ENCODE data around the gene AVPR1A. TPM values are rescaled to one million over a fixed set of nuclear protein-coding genes. Genes with fewer than 3 reads are reported as not detected.

The AVPR1A gene
- polyA plus RNA-seq (2013, experiment 1 of 2), result not detected
- not detected for polyA plus RNA-seq (2013, experiment 2 of 2)

DNA sequence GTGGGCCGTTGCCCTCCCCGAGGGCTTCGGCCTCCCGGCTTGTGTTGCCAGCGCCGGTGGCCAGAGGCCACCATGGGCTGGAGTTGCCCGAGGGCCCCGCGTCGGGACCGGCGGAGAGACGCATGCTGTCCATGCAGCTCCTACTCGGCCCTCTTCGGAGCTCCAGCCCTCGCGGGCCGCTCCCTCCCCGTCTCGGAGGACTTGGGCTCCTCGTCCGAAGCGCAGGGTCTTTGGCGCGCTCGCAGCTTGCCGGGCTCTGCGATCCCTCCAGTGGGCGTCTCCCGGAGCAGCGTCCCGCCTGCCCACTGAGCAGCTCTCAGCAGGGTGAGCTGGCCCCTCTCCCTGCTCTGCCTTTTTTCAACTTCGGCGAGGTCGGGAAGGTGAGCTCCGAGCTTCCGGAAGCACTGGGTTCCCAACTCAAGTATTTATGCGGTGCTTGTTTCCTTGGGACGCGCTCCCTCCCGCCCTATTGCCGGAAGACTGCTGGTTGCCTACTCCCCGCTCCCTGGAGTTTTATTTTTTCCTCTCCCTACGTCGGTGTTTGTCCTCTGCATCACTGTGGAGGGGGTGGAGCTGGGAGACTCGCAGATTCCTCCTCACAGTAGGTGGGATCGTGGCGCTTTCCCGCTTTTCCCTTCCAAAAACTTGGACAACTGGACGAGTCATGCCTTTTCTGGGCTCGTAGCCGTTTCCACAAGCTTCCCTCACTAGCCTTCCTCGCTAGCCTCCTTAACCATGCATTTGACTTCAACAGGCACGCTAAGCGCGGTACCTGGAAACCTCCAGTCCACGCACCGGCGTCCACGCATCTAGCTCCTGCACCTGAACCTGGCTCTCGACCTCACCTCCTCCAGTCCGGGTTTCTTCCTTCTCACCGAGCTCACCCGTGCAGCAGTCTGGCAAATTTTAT lies at the start of gene AVPR1A:
AVPR1A (minus strand) TSS at position 489 of the 910 bp plus-strand sequence; CDS start at position 124, 365 bp downstream.
- H3K27me3 ChIP-seq (ENCODE audit: control insufficient read depth in 1 of 2, insufficient read depth in 1 of 2, low read length in 2 of 2), result peaks cover 27 to 78% of the 10 kb centered on the region in 2 experiments
- H3K4ac ChIP-seq (ENCODE audit: low read depth in 1 of 2, low read length in 2 of 2), result no peak within 1 kb of the TSS
- no peak within 1 kb of the TSS for H3K9ac ChIP-seq (ENCODE audit: low read length)
- no peak within 1 kb of the TSS for H4K8ac ChIP-seq (ENCODE audit: low read length)
- no peaks in the 10 kb centered on the region for H3K79me1 ChIP-seq (replicated peaks; ENCODE audit: low read length, poor library complexity, severe bottlenecking)
- H3K23ac ChIP-seq (ENCODE audit: low read length in 2 of 2), result no peak within 1 kb of the TSS
- no peak within 1 kb of the TSS for H2BK5ac ChIP-seq (ENCODE audit: low read depth, low read length, poor library complexity, severe bottlenecking)
- H2BK12ac ChIP-seq (ENCODE audit: low read length in 2 of 2), result no peak within 1 kb of the TSS
- H3K27ac ChIP-seq (ENCODE audit: low read length, poor library complexity, severe bottlenecking), result no peak within 1 kb of the TSS
- H3K4me2 ChIP-seq (ENCODE audit: low read length, poor library complexity, severe bottlenecking), result peak within 1 kb of the TSS; percentile 90
- 2% methylated on average over 61 of the region's 64 CpGs for WGBS
- H3K36me3 ChIP-seq (ENCODE audit: control insufficient read depth in 1 of 2, insufficient read depth in 2 of 2, low read depth in 1 of 2, low read length in 2 of 2), result peaks cover 0 to 7% of the 10 kb centered on the region in 2 experiments
- H2BK15ac ChIP-seq (ENCODE audit: low read depth, poor library complexity, severe bottlenecking), result no peak within 1 kb of the TSS
- H4K91ac ChIP-seq (ENCODE audit: low read length), result no peak within 1 kb of the TSS
- H2AK5ac ChIP-seq (ENCODE audit: low read length, severe bottlenecking), result no peak within 1 kb of the TSS
- H3K4me3 ChIP-seq (ENCODE audit: insufficient read depth in 1 of 2, low read depth in 1 of 2, low read length in 2 of 2), result peak within 1 kb of the TSS; percentile 55 to 75
- H2BK120ac ChIP-seq (ENCODE audit: low read depth, low read length), result no peak within 1 kb of the TSS
- no peak within 1 kb of the TSS for H2AFZ ChIP-seq (ENCODE audit: low read depth, low read length)
- H3K14ac ChIP-seq (ENCODE audit: low read length in 2 of 2), result no peak within 1 kb of the TSS
- H3K18ac ChIP-seq (ENCODE audit: low read depth in 1 of 2, low read length in 2 of 2), result no peak within 1 kb of the TSS
- H3K9me3 ChIP-seq (ENCODE audit: control insufficient read depth, low read length), result no peaks in the 10 kb centered on the region
- peaks cover 22% of the 10 kb centered on the region for H3K4me1 ChIP-seq (ENCODE audit: control insufficient read depth, insufficient read depth, low read depth, low read length)
- DNase-seq, result peak; percentile 5

DNA sequence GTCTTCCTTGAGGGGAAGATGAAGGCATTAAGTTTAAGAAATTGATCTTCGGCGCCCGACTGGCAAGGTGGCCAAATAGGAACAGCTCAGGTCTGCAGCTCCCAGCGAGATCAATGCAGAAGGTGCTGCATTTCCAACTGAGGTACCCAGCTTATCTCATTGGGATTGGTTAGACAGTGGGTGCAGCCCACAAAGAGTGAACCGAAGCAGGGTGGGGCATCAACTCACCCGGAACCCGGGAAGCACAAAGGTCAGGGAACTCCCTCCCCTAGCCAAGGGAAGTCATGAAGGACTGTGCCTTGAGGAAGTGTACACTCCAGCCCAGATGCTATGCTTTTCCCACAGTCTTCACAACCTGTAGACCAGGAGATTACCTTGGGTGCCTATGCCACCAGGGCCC lies 45.2 kb upstream of the AVPR1A start:
- Histone ChIP-seq H3K4me1 (ENCODE audit: control insufficient read depth, insufficient read depth, low read depth, low read length) (no peaks in the 10 kb centered on the region), H2BK120ac (ENCODE audit: low read depth, low read length) (no peak overlapping the region), H2AK5ac (ENCODE audit: low read length, severe bottlenecking) (no peak overlapping the region), H2AFZ (ENCODE audit: low read depth, low read length) (no peak overlapping the region), H4K8ac (ENCODE audit: low read length) (no peak overlapping the region), H3K9ac (ENCODE audit: low read length) (no peak overlapping the region), H3K27me3 (ENCODE audit: control insufficient read depth in 1 of 2, insufficient read depth in 1 of 2, low read length in 2 of 2) (no peaks in the 10 kb centered on the region), H3K23ac (ENCODE audit: low read length in 2 of 2) (no peak overlapping the region), H3K4ac (ENCODE audit: low read depth in 1 of 2, low read length in 2 of 2) (no peak overlapping the region), H2BK15ac (ENCODE audit: low read depth, poor library complexity, severe bottlenecking) (no peak overlapping the region), H3K9me3 (ENCODE audit: control insufficient read depth, low read length) (no peaks in the 10 kb centered on the region), H3K4me2 (ENCODE audit: low read length, poor library complexity, severe bottlenecking) (no peak overlapping the region), H3K18ac (ENCODE audit: low read depth in 1 of 2, low read length in 2 of 2) (no peak overlapping the region), H2BK5ac (ENCODE audit: low read depth, low read length, poor library complexity, severe bottlenecking) (no peak overlapping the region), H3K14ac (ENCODE audit: low read length in 2 of 2) (no peak overlapping the region), H2BK12ac (ENCODE audit: low read length in 2 of 2) (no peak overlapping the region), H3K36me3 (ENCODE audit: control insufficient read depth in 1 of 2, insufficient read depth in 2 of 2, low read depth in 1 of 2, low read length in 2 of 2) (no peaks in the 10 kb centered on the region), H3K79me1 (replicated peaks; ENCODE audit: low read length, poor library complexity, severe bottlenecking) (no peaks in the 10 kb centered on the region), H3K4me3 (ENCODE audit: insufficient read depth in 1 of 2, low read depth in 1 of 2, low read length in 2 of 2) (no peak overlapping the region), H4K91ac (ENCODE audit: low read length) (no peak overlapping the region), H3K27ac (ENCODE audit: low read length, poor library complexity, severe bottlenecking) (no peak overlapping the region)
- no peak for DNase-seq
- WGBS, result 91% methylated on average over 7 of the region's 7 CpGs

DNA sequence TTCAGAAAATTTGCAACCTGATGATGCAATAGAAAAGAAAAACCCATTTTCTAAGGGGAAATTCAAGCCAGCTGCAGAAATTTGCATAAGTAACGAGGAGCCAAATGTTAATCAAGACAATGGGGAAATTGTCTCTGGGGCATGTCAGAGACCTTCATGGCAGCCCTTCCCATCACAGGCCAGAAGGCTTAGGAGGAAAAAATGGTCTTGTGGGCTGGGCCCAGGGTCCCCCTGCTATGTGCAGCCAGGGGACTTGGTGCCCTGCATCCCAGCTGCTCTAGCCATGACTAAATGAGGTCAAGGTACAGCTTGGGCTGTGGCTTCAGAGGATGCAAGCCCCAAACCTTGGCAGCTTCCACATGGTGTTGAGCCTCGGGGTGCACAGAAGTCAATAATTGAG lies 28.2 kb upstream of the AVPR1A start:
- no peaks in the 10 kb centered on the region for H3K27me3 ChIP-seq (ENCODE audit: control insufficient read depth in 1 of 2, insufficient read depth in 1 of 2, low read length in 2 of 2)
- H3K18ac ChIP-seq (ENCODE audit: low read depth in 1 of 2, low read length in 2 of 2), result no peak overlapping the region
- H3K9me3 ChIP-seq (ENCODE audit: control insufficient read depth, low read length), result peaks cover 26% of the 10 kb centered on the region
- H2AFZ ChIP-seq (ENCODE audit: low read depth, low read length), result no peak overlapping the region
- H3K23ac ChIP-seq (ENCODE audit: low read length in 2 of 2), result no peak overlapping the region
- no peaks in the 10 kb centered on the region for H3K4me1 ChIP-seq (ENCODE audit: control insufficient read depth, insufficient read depth, low read depth, low read length)
- no peak overlapping the region for H3K4me3 ChIP-seq (ENCODE audit: insufficient read depth in 1 of 2, low read depth in 1 of 2, low read length in 2 of 2)
- WGBS, result 42% methylated on average over 2 of the region's 2 CpGs
- H2BK15ac ChIP-seq (ENCODE audit: low read depth, poor library complexity, severe bottlenecking), result no peak overlapping the region
- no peak overlapping the region for H3K27ac ChIP-seq (ENCODE audit: low read length, poor library complexity, severe bottlenecking)
- no peaks in the 10 kb centered on the region for H3K36me3 ChIP-seq (ENCODE audit: control insufficient read depth in 1 of 2, insufficient read depth in 2 of 2, low read depth in 1 of 2, low read length in 2 of 2)
- DNase-seq, result no peak
- H4K8ac ChIP-seq (ENCODE audit: low read length), result no peak overlapping the region
- no peak overlapping the region for H2AK5ac ChIP-seq (ENCODE audit: low read length, severe bottlenecking)
- no peak overlapping the region for H2BK12ac ChIP-seq (ENCODE audit: low read length in 2 of 2)
- no peaks in the 10 kb centered on the region for H3K79me1 ChIP-seq (replicated peaks; ENCODE audit: low read length, poor library complexity, severe bottlenecking)
- no peak overlapping the region for H3K4me2 ChIP-seq (ENCODE audit: low read length, poor library complexity, severe bottlenecking)
- H3K9ac ChIP-seq (ENCODE audit: low read length), result no peak overlapping the region
- no peak overlapping the region for H3K14ac ChIP-seq (ENCODE audit: low read length in 2 of 2)
- no peak overlapping the region for H4K91ac ChIP-seq (ENCODE audit: low read length)
- no peak overlapping the region for H3K4ac ChIP-seq (ENCODE audit: low read depth in 1 of 2, low read length in 2 of 2)
- no peak overlapping the region for H2BK5ac ChIP-seq (ENCODE audit: low read depth, low read length, poor library complexity, severe bottlenecking)
- H2BK120ac ChIP-seq (ENCODE audit: low read depth, low read length), result no peak overlapping the region

DNA sequence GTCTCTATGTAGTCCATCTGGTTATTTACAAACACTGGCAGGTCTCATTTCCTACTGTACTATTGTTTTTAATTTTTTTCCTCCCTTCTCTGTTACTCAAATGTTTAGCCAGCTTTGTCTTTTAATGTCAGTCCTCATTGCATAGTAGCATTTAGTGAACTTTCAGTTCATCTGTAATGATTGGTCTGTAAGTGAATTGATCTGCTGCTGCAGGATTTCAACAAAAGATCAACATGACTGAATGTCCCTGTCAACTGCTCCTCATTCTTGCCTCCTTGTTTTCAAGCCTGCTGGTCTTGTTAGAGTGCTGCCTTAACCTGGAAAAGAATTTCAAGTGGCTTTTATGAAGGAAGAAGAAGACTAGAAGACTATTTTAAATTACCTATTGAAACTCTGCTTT lies 19.3 kb upstream of the AVPR1A start:
- no peak overlapping the region for H3K9ac ChIP-seq (ENCODE audit: low read length)
- no peak overlapping the region for H3K27ac ChIP-seq (ENCODE audit: low read length, poor library complexity, severe bottlenecking)
- no peak overlapping the region for H3K18ac ChIP-seq (ENCODE audit: low read depth in 1 of 2, low read length in 2 of 2)
- peaks cover 0 to 4% of the 10 kb centered on the region in 2 experiments for H3K27me3 ChIP-seq (ENCODE audit: control insufficient read depth in 1 of 2, insufficient read depth in 1 of 2, low read length in 2 of 2)
- H2BK120ac ChIP-seq (ENCODE audit: low read depth, low read length), result no peak overlapping the region
- no peak overlapping the region for H2BK5ac ChIP-seq (ENCODE audit: low read depth, low read length, poor library complexity, severe bottlenecking)
- H3K9me3 ChIP-seq (ENCODE audit: control insufficient read depth, low read length), result peaks cover 6% of the 10 kb centered on the region
- no peaks in the 10 kb centered on the region for H3K79me1 ChIP-seq (replicated peaks; ENCODE audit: low read length, poor library complexity, severe bottlenecking)
- H3K4me1 ChIP-seq (ENCODE audit: control insufficient read depth, insufficient read depth, low read depth, low read length), result no peaks in the 10 kb centered on the region
- no peak overlapping the region for H2BK15ac ChIP-seq (ENCODE audit: low read depth, poor library complexity, severe bottlenecking)
- H3K14ac ChIP-seq (ENCODE audit: low read length in 2 of 2), result no peak overlapping the region
- H2AFZ ChIP-seq (ENCODE audit: low read depth, low read length), result no peak overlapping the region
- no peak for DNase-seq
- H4K8ac ChIP-seq (ENCODE audit: low read length), result no peak overlapping the region
- H2AK5ac ChIP-seq (ENCODE audit: low read length, severe bottlenecking), result no peak overlapping the region
- no peak overlapping the region for H4K91ac ChIP-seq (ENCODE audit: low read length)
- no peak overlapping the region for H3K4me3 ChIP-seq (ENCODE audit: insufficient read depth in 1 of 2, low read depth in 1 of 2, low read length in 2 of 2)
- no peak overlapping the region for H3K23ac ChIP-seq (ENCODE audit: low read length in 2 of 2)
- no peak overlapping the region for H2BK12ac ChIP-seq (ENCODE audit: low read length in 2 of 2)
- no peak overlapping the region for H3K4ac ChIP-seq (ENCODE audit: low read depth in 1 of 2, low read length in 2 of 2)
- no peak overlapping the region for H3K4me2 ChIP-seq (ENCODE audit: low read length, poor library complexity, severe bottlenecking)
- H3K36me3 ChIP-seq (ENCODE audit: control insufficient read depth in 1 of 2, insufficient read depth in 2 of 2, low read depth in 1 of 2, low read length in 2 of 2), result no peaks in the 10 kb centered on the region

All from mesenchymal stem cell (in vitro differentiated cells and primary cell).